ENCODE measurements around the gene GPR146.
"Not testable (repeated sequence)": the region's sequence is repeated elsewhere in the genome, so short reads cannot be mapped to it uniquely, and the experiment has no call there.

Gene GPR146

GRCh38 chr7:1044189-1045068, at the start of gene GPR146:
Gene GPR146 (plus strand): TSS chr7:1044546. CDS start chr7:1057516, 12,970 bp downstream.
- peak; percentile 100 for DNase-seq

GRCh38 chr7:994592-995308, 49.6 kb upstream of the GPR146 start:
- no peak for DNase-seq

- no peak for DNase-seq
Observed at GRCh38 chr7:995571-995970, 48.8 kb upstream of the GPR146 start.

- no peak for DNase-seq
Observed at GRCh38 chr7:996079-996872, 48.1 kb upstream of the GPR146 start.

GRCh38 chr7:997404-998395, 46.6 kb upstream of the GPR146 start:
- no peak for DNase-seq

- no peak for DNase-seq
Observed at GRCh38 chr7:999149-999879, 45.0 kb upstream of the GPR146 start.

GRCh38 chr7:999941-1000935, 44.1 kb upstream of the GPR146 start:
- no peak for DNase-seq

GRCh38 chr7:1001069-1001770, 43.1 kb upstream of the GPR146 start:
- DNase-seq = not testable (repeated sequence)

GRCh38 chr7:1002026-1002425, 42.3 kb upstream of the GPR146 start:
- not testable (repeated sequence) for DNase-seq

GRCh38 chr7:1002445-1002844, 41.9 kb upstream of the GPR146 start:
- not testable (repeated sequence) for DNase-seq

GRCh38 chr7:1004018-1004852, 40.1 kb upstream of the GPR146 start:
- DNase-seq = no peak

GRCh38 chr7:1005303-1005702, 39.0 kb upstream of the GPR146 start:
- DNase-seq = no peak

GRCh38 chr7:1007901-1008300, 36.4 kb upstream of the GPR146 start:
- no peak for DNase-seq

GRCh38 chr7:1008733-1009363, 35.5 kb upstream of the GPR146 start:
- DNase-seq = no peak

GRCh38 chr7:1009747-1010146, 34.6 kb upstream of the GPR146 start:
- no peak for DNase-seq

- DNase-seq = no peak
Observed at GRCh38 chr7:1010226-1010625, 34.1 kb upstream of the GPR146 start.

GRCh38 chr7:1011297-1012003, 32.9 kb upstream of the GPR146 start:
- DNase-seq = no peak

Data from NCI-H226 (cell line).